HG02970 (cell line): Measurements from ENCODE around the gene SRRD.

Experiments used
- ATAC-seq: cut with Tn5 transposase; IDR thresholded peaks from one replicate; pipeline ENCODE4 v1.9.1; 2021; ENCODE audit warnings: mild to moderate bottlenecking, moderate library complexity, moderate number of reproducible peaks; ENCODE audit not compliant: unreplicated experiment, low FRiP score

The SRRD gene

DNA sequence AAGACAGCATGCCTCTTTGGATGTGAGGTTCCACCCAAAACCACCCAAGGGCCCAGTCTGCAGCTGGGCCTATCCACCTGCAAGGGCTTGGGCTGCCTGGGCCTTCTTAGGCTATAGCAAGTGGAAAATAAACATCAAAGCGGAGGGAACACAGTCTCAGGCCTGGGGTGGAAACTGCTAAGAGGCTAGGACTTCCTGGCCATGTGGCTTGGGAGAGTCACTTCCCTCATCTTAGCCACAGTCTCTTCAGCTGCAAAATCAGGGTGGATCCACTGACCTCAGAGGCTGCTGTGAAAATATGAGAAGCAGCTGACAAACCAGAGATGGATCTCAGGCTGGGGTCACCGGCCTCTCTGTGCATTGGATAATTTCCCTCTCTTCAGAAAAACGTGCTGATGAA lies 59.2 kb downstream of the SRRD start:
- no peak for ATAC-seq
